ENCODE data around the gene OGG1.

Gene OGG1

GRCh38 chr3:9806137-9806536 lies 56.4 kb downstream of the OGG1 start:
- no peaks in the 10 kb centered on the region for H3K9me3 ChIP-seq (replicated peaks in 1 of 2; ENCODE audit: control insufficient read depth in 2 of 2, insufficient read depth in 1 of 2, low read depth in 1 of 2, low read length in 2 of 2)
- H3K14ac ChIP-seq (ENCODE audit: low read length): no peak overlapping the region
- peaks cover 26 to 89% of the 10 kb centered on the region in 2 donors for H3K36me3 ChIP-seq (replicated peaks in 1 of 2; ENCODE audit: control insufficient read depth in 2 of 2, insufficient read depth in 2 of 2, low read length in 2 of 2)
- H2BK12ac ChIP-seq (ENCODE audit: low read length): no peak overlapping the region
- peaks cover 0 to 14% of the 10 kb centered on the region in 2 donors for H3K4me1 ChIP-seq (ENCODE audit: control insufficient read depth in 2 of 2, insufficient read depth in 1 of 2, low read depth in 1 of 2, low read length in 2 of 2)
- H4K8ac ChIP-seq (ENCODE audit: low read depth, low read length): no peak overlapping the region
- H3K79me1 ChIP-seq (ENCODE audit: low read depth, low read length): peaks cover 4% of the 10 kb centered on the region
- H3K4me2 ChIP-seq (ENCODE audit: insufficient read depth, low read length, poor library complexity, severe bottlenecking): no peak overlapping the region
- no peak overlapping the region for H2AFZ ChIP-seq (ENCODE audit: low read length)
- H3K23ac ChIP-seq (ENCODE audit: low read depth, low read length, poor library complexity): peak overlapping the region; percentile 34
- no peak overlapping the region for H3K4me3 ChIP-seq (ENCODE audit: low read length in 2 of 2)
- H3K18ac ChIP-seq (ENCODE audit: low read length): peak overlapping the region; percentile 93
- H2BK120ac ChIP-seq (ENCODE audit: low read depth, low read length): peak overlapping the region; percentile 61
- no peak overlapping the region for H4K91ac ChIP-seq (ENCODE audit: low read depth, low read length, poor library complexity)
- no CpG with 5 or more reads among the region's 12 CpGs for WGBS, 2 donors (ENCODE audit: extremely low coverage in 2 of 2, insufficient read length in 2 of 2, insufficient replicate concordance in 1 of 2)
- H3K9ac ChIP-seq (ENCODE audit: low read depth, low read length, poor library complexity): peak overlapping the region; percentile 25
- DNase-seq (ENCODE audit: low spot score): no peak
- peak overlapping the region; percentile 93 for H3K27ac ChIP-seq (replicated peaks; ENCODE audit: low read length)
- no peaks in the 10 kb centered on the region for H3K27me3 ChIP-seq (ENCODE audit: control insufficient read depth in 3 of 3, insufficient read depth in 3 of 3, low read depth in 1 of 3, low read length in 3 of 3)
- H2AK5ac ChIP-seq (ENCODE audit: low read depth, low read length): peak overlapping the region; percentile 33
- no peak overlapping the region for H2BK15ac ChIP-seq (ENCODE audit: low read length)
- peak overlapping the region; percentile 56 for H2BK5ac ChIP-seq (ENCODE audit: low read length)
- no peak overlapping the region for H3K4ac ChIP-seq (ENCODE audit: low read length)

Data from neuronal stem cell (in vitro differentiated cells).